SK-N-SH treated with all-trans-retinoic acid at 6 μM for 48 hours (cell line): Measurements from ENCODE around the gene NET1.

Experiments
- ATAC-seq: fragments of 200-7000 bp; cut with Tn5 transposase; 3 replicates; pipeline ENCODE4 v1.9.1; 2020; ENCODE audit warnings: mild to moderate bottlenecking, moderate library complexity
- ARNTL ChIP-seq: fragments of 450-650 bp; formaldehyde crosslinking; IDR thresholded peaks from 2 replicates; pipeline ENCODE4 v1.5.0; 2020; ENCODE audit warnings: low read depth, mild to moderate bottlenecking, moderate library complexity, borderline replicate concordance
- BACH2 ChIP-seq: fragments of 250-450 bp; sonication (Bioruptor Pico); IDR thresholded peaks from 2 replicates; pipeline ENCODE4 v1.9.0; 2021; ENCODE audit warnings: mild to moderate bottlenecking, borderline replicate concordance
- CSDC2 ChIP-seq: fragments of 250-450 bp; sonication (Bioruptor Pico); IDR thresholded peaks from 2 replicates; pipeline ENCODE4 v1.5.0; 2020; ENCODE audit warnings: mild to moderate bottlenecking, moderate library complexity
- ESRRG ChIP-seq: fragments of 250-450 bp; sonication (Bioruptor Pico); IDR thresholded peaks from 2 replicates; pipeline ENCODE4 v1.6.1; 2021; ENCODE audit warnings: mild to moderate bottlenecking
- GLIS3 ChIP-seq: fragments of 250-450 bp; sonication (Bioruptor Pico); IDR thresholded peaks from 2 replicates; pipeline ENCODE4 v1.5.0; 2020; ENCODE audit warnings: mild to moderate bottlenecking, moderate library complexity
- ISL1 ChIP-seq: fragments of 250-450 bp; sonication (Bioruptor Pico); IDR thresholded peaks from 2 replicates; pipeline ENCODE4 v2.1.2; 2022; ENCODE audit warnings: mild to moderate bottlenecking, moderate library complexity
- OSR1 ChIP-seq: fragments of 250-450 bp; sonication (Bioruptor Pico); IDR thresholded peaks from 2 replicates; pipeline ENCODE4 v1.8.0; 2022; ENCODE audit warnings: moderate library complexity, mild to moderate bottlenecking, inconsistent platforms
- POU6F1 ChIP-seq: fragments of 250-450 bp; sonication (Bioruptor Pico); IDR thresholded peaks from 2 replicates; pipeline ENCODE4 v1.8.0; 2021; ENCODE audit warnings: low read depth, mild to moderate bottlenecking, moderate library complexity, borderline replicate concordance
- RARB ChIP-seq: fragments of 250-450 bp; sonication (Bioruptor Pico); IDR thresholded peaks from 2 replicates; pipeline ENCODE4 v1.8.0; 2021; ENCODE audit warnings: mild to moderate bottlenecking, moderate library complexity
- SNAI2 ChIP-seq: fragments of 250-450 bp; sonication (Bioruptor Pico); IDR thresholded peaks from 2 replicates; pipeline ENCODE4 v1.5.0; 2020; ENCODE audit warnings: mild to moderate bottlenecking, moderate library complexity
- TCF4 ChIP-seq: fragments of 250-450 bp; sonication (Bioruptor Pico); IDR thresholded peaks from 2 replicates; pipeline ENCODE4 v1.8.0; 2021; ENCODE audit warnings: mild to moderate bottlenecking, moderate library complexity, borderline replicate concordance
- ZC3H10 ChIP-seq: fragments of 250-450 bp; sonication (Bioruptor Pico); IDR thresholded peaks from 2 replicates; pipeline ENCODE4 v1.5.1; 2021; ENCODE audit warnings: mild to moderate bottlenecking, moderate library complexity
- ZFP3 ChIP-seq: fragments of 250-450 bp; sonication (Bioruptor Pico); IDR thresholded peaks from 2 replicates; pipeline ENCODE4 v1.5.0; 2020; ENCODE audit warnings: mild to moderate bottlenecking, moderate library complexity
- ZFP30 ChIP-seq: fragments of 450-650 bp; formaldehyde crosslinking; IDR thresholded peaks from 2 replicates; pipeline ENCODE4 v1.5.0; 2022; ENCODE audit warnings: mild to moderate bottlenecking, moderate library complexity
- ZNF565 ChIP-seq: fragments of 450-650 bp; formaldehyde crosslinking; conservative IDR thresholded peaks from 2 replicates; pipeline ENCODE4 v1.5.0; 2020; ENCODE audit warnings: low read depth, mild to moderate bottlenecking, moderate library complexity
- ZNF8 ChIP-seq: fragments of 450-650 bp; formaldehyde crosslinking; IDR thresholded peaks from 2 replicates; pipeline ENCODE4 v1.5.0; 2020; ENCODE audit warnings: mild to moderate bottlenecking, moderate library complexity
- TF ChIP-seq, protein P1 (sequence below): fragments of 250-450 bp; sonication (Bioruptor Pico); IDR thresholded peaks from 2 replicates; pipeline ENCODE4 v1.5.0; 2020; ENCODE audit warnings: mild to moderate bottlenecking, moderate library complexity
- TF ChIP-seq, protein P2 (sequence below): fragments of 250-450 bp; sonication (Bioruptor Pico); IDR thresholded peaks from 2 replicates; pipeline ENCODE4 v1.8.0; 2020; ENCODE audit warnings: mild to moderate bottlenecking, moderate library complexity, borderline replicate concordance
- TF ChIP-seq, protein P3 (sequence below): fragments of 250-450 bp; sonication (Bioruptor Pico); IDR thresholded peaks from 2 replicates; pipeline ENCODE4 v1.5.1; 2021; ENCODE audit warnings: mild to moderate bottlenecking, moderate library complexity

Gene NET1

DNA sequence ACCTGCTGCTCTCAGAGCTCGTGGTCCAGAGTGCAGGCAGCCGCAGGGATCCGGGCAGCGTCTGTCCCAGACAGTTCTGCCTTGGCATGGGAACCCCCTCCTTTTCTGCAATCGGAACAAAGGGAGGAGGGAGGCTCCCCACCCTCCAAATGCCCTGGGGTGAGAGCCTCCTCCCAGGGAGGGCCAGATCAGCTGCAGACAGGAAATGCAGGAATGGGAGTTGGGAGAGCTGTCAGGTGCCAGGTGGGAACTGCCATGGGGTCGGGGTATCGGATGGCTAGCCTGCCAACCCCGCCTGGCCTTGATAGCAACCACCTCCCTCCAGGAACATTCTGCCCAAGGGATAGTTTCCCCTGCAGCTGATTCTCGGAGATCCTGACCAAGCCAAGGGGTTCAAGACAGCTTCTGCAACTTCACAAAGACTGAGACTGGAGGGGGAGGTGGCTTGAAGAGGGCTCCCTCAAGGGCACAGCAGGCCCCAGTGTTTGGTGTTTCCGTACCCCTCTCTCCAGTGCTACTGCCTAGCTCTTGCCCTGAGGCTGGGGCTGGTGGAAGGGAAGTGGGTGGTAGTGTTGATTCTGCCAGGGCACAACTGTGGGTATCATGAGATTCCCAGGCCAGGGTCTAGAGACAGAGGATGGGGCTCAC is 87.3 kb downstream of the NET1 start, which contains the start of gene CALML5:
TSS of gene CALML5 (minus strand) at position 78 of the 648 bp plus-strand sequence. CDS start 132 bp downstream, outside the sequence.
- ATAC-seq, result no peak
- TF ChIP-seq, protein P1, sequence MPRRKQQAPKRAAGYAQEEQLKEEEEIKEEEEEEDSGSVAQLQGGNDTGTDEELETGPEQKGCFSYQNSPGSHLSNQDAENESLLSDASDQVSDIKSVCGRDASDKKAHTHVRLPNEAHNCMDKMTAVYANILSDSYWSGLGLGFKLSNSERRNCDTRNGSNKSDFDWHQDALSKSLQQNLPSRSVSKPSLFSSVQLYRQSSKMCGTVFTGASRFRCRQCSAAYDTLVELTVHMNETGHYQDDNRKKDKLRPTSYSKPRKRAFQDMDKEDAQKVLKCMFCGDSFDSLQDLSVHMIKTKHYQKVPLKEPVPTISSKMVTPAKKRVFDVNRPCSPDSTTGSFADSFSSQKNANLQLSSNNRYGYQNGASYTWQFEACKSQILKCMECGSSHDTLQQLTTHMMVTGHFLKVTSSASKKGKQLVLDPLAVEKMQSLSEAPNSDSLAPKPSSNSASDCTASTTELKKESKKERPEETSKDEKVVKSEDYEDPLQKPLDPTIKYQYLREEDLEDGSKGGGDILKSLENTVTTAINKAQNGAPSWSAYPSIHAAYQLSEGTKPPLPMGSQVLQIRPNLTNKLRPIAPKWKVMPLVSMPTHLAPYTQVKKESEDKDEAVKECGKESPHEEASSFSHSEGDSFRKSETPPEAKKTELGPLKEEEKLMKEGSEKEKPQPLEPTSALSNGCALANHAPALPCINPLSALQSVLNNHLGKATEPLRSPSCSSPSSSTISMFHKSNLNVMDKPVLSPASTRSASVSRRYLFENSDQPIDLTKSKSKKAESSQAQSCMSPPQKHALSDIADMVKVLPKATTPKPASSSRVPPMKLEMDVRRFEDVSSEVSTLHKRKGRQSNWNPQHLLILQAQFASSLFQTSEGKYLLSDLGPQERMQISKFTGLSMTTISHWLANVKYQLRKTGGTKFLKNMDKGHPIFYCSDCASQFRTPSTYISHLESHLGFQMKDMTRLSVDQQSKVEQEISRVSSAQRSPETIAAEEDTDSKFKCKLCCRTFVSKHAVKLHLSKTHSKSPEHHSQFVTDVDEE (CRISPR knock-in tag), result no peak
- TF ChIP-seq SNAI2 (CRISPR knock-in tag) (no peak), ESRRG (CRISPR knock-in tag) (no peak), ZNF8 (CRISPR knock-in tag) (no peak), ISL1 (CRISPR knock-in tag) (no peak), GLIS3 (CRISPR knock-in tag) (no peak), CSDC2 (CRISPR knock-in tag) (no peak), RARB (CRISPR knock-in tag) (no peak), ZC3H10 (no peak), ZFP3 (CRISPR knock-in tag) (no peak), BACH2 (CRISPR knock-in tag) (no peak), ZNF565 (CRISPR knock-in tag) (no peak), ARNTL (CRISPR knock-in tag) (no peak), POU6F1 (CRISPR knock-in tag) (no peak), TCF4 (CRISPR knock-in tag) (no peak), OSR1 (CRISPR knock-in tag) (no peak), ZFP30 (CRISPR knock-in tag) (no peak)
- TF ChIP-seq, protein P2, sequence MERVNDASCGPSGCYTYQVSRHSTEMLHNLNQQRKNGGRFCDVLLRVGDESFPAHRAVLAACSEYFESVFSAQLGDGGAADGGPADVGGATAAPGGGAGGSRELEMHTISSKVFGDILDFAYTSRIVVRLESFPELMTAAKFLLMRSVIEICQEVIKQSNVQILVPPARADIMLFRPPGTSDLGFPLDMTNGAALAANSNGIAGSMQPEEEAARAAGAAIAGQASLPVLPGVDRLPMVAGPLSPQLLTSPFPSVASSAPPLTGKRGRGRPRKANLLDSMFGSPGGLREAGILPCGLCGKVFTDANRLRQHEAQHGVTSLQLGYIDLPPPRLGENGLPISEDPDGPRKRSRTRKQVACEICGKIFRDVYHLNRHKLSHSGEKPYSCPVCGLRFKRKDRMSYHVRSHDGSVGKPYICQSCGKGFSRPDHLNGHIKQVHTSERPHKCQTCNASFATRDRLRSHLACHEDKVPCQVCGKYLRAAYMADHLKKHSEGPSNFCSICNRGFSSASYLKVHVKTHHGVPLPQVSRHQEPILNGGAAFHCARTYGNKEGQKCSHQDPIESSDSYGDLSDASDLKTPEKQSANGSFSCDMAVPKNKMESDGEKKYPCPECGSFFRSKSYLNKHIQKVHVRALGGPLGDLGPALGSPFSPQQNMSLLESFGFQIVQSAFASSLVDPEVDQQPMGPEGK (CRISPR knock-in tag), result no peak
- TF ChIP-seq, protein P3, sequence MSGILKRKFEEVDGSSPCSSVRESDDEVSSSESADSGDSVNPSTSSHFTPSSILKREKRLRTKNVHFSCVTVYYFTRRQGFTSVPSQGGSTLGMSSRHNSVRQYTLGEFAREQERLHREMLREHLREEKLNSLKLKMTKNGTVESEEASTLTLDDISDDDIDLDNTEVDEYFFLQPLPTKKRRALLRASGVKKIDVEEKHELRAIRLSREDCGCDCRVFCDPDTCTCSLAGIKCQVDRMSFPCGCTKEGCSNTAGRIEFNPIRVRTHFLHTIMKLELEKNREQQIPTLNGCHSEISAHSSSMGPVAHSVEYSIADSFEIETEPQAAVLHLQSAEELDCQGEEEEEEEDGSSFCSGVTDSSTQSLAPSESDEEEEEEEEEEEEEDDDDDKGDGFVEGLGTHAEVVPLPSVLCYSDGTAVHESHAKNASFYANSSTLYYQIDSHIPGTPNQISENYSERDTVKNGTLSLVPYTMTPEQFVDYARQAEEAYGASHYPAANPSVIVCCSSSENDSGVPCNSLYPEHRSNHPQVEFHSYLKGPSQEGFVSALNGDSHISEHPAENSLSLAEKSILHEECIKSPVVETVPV (CRISPR knock-in tag), result no peak

DNA sequence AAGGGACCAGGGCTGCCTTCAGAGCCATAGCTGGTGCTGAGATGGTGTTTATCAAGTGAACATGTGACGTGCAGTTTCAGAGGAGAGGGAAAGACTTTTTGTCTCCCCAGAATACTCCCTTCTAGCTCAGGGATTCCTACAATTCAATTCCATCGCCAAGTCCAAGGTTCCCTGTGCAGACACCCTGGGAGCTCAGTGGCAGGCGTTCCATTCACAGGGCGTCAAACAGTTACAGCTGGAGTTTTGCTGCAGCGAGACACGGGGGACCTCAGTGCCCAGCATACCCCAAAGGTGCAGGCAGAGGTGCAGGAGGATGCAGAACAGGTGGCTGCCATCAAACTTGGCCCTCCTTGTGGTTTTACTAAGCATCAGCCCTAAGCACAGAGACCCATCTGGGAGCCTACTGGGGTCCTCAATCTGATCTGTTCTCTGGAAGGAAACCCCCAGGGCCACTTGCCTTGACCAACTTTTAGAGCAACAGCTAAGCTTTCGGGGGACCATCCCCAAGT is 87.9 kb downstream of the NET1 start:
- ATAC-seq, result no peak
- TF ChIP-seq, protein P3 (CRISPR knock-in tag), result no peak
- TF ChIP-seq, protein P2 (CRISPR knock-in tag), result no peak
- no peak for TF ChIP-seq TCF4 (CRISPR knock-in tag)
